Measurements from ENCODE around the gene CPPED1.

Gene CPPED1

DNA sequence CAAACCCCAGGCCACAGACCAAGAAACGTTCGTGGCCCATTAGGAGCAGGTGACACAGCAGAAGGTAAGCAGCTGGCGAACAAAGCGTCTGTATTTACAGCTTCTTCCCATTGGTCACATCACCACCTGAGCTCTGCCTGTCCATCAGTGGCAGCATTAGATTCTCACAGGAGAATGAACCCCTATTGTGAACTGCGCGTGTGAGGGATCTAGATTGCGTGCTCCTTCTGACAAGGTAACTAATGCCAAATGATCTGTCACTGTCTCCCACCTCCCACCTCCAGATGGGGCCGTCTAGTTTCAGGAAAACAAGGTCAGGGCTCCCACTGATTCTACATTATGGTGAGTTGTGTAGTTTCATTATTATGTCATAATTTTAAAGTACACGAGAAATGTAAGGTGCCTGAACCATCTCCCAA is 186.3 kb downstream of the CPPED1 start:
- H4K8ac ChIP-seq (ENCODE audit: low read depth, low read length): no peak overlapping the region
- no peak overlapping the region for H3K9ac ChIP-seq (ENCODE audit: low read length)
- no peak overlapping the region for H3K18ac ChIP-seq (ENCODE audit: low read length)
- H4K91ac ChIP-seq (ENCODE audit: low read depth, low read length): no peak overlapping the region
- no peak overlapping the region for H2BK5ac ChIP-seq (ENCODE audit: low read depth, low read length, poor library complexity)
- no peak overlapping the region for H2BK120ac ChIP-seq (ENCODE audit: insufficient read depth, low read length, poor library complexity)
- H3K36me3 ChIP-seq (ENCODE audit: control insufficient read depth in 1 of 2, insufficient read depth in 2 of 2, low read length in 2 of 2): no peaks in the 10 kb centered on the region
- H3K79me1 ChIP-seq (ENCODE audit: low read length): no peaks in the 10 kb centered on the region
- no peak overlapping the region for H3K14ac ChIP-seq (ENCODE audit: low read length)
- no peak overlapping the region for H2BK12ac ChIP-seq (ENCODE audit: low read length)
- no peak overlapping the region for H3K4ac ChIP-seq (ENCODE audit: low read depth, low read length)
- H3K79me2 ChIP-seq (ENCODE audit: control insufficient read depth, insufficient read depth, low read length, poor library complexity): no peaks in the 10 kb centered on the region
- no CpG with 5 or more reads among the region's 9 CpGs for WGBS (ENCODE audit: extremely low coverage, insufficient coverage, insufficient read length)
- H2AFZ ChIP-seq (ENCODE audit: insufficient read depth, low read length, poor library complexity): no peak overlapping the region
- H3K27ac ChIP-seq (ENCODE audit: low read depth, low read length): no peak overlapping the region
- DNase-seq: no peak
- no peak overlapping the region for H3K23ac ChIP-seq (ENCODE audit: low read length)
- no peaks in the 10 kb centered on the region for H3K9me3 ChIP-seq (ENCODE audit: insufficient read depth, low read depth, low read length)
- peaks cover 0 to 5% of the 10 kb centered on the region in 2 experiments for H3K4me1 ChIP-seq (ENCODE audit: control insufficient read depth in 1 of 2, insufficient read depth in 2 of 2, low read length in 2 of 2)
- no peaks in the 10 kb centered on the region for H3K27me3 ChIP-seq (ENCODE audit: insufficient read depth, low read length)
- no peak overlapping the region for H3K4me2 ChIP-seq (ENCODE audit: low read length)
- H3K4me3 ChIP-seq (ENCODE audit: low read depth, low read length): no peak overlapping the region
- H2AK5ac ChIP-seq (ENCODE audit: low read length): no peak overlapping the region
- no peak overlapping the region for H4K12ac ChIP-seq (ENCODE audit: low read depth, low read length)

DNA sequence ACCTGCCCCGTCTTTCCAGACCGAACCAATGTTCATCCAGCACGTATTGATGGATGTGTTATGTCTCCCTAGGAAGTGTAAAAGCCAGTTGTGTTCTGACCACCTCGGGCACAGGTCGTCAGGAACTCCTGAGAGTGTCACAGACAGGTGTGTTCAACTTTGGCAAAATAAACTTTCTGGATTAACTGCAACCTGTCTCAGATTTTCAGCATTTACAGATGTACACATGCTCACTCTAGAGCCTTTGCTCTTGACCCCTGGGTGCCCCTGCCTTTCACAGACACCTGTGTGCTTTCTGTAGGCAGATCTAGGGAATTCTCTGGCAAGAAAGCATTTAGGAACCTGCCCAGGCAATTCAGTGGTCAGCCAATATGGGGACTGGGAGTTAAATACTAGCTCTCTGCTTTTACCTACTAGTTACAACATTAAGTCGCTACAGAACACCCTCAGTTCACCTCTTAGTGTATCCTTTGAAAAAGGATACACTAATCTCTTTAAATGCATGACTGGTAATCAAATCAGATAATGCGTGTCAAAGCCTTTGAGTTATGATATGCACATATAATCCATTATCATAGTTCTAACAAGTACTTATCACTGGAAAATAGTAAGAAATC is 188.9 kb downstream of the CPPED1 start:
- H3K4me2 ChIP-seq (ENCODE audit: low read length): no peak overlapping the region
- H3K79me1 ChIP-seq (ENCODE audit: low read length): no peaks in the 10 kb centered on the region

DNA sequence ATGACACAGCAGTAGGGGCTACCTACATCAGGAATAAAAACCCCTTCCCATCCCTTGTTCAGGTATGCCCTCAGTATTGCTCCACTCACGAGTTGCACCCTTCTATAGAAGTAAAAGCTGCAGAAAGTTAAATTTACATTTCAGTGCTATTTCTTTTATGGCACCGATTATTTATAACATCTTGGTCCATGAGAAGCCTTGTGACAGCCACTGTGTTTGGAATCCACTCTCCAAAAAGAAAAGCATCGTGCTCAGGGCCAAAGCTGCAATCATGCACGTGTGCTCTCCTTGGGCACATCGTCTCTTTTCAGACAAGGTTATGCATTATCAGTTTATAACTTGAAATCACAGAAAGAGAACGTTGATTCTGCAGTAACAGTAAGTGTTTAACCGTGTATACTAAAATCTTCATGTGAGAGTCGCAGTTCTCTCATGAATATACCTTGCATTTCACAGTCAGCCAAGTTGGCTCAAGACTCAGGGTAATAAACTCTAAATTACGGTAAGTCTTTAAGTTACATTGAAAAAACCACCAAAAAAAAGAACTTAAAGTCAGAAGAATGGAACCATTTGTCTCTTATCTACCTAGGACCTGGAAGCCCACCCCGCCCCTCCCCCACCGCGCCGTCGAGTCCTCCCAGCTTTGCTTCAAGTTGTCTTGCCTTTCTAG is 189.6 kb downstream of the CPPED1 start:
- H3K9me3 ChIP-seq (ENCODE audit: insufficient read depth, low read depth, low read length): no peaks in the 10 kb centered on the region
- no peak for DNase-seq
- no peak overlapping the region for H2BK12ac ChIP-seq (ENCODE audit: low read length)
- H2AFZ ChIP-seq (ENCODE audit: insufficient read depth, low read length, poor library complexity): no peak overlapping the region
- H2BK120ac ChIP-seq (ENCODE audit: insufficient read depth, low read length, poor library complexity): no peak overlapping the region
- no peak overlapping the region for H3K9ac ChIP-seq (ENCODE audit: low read length)
- H2BK5ac ChIP-seq (ENCODE audit: low read depth, low read length, poor library complexity): no peak overlapping the region
- no CpG with 5 or more reads among the region's 14 CpGs for WGBS (ENCODE audit: extremely low coverage, insufficient coverage, insufficient read length)
- no peak overlapping the region for H4K8ac ChIP-seq (ENCODE audit: low read depth, low read length)
- no peaks in the 10 kb centered on the region for H3K79me2 ChIP-seq (ENCODE audit: control insufficient read depth, insufficient read depth, low read length, poor library complexity)
- no peak overlapping the region for H3K4ac ChIP-seq (ENCODE audit: low read depth, low read length)
- H3K4me3 ChIP-seq (ENCODE audit: low read depth, low read length): no peak overlapping the region
- H2AK5ac ChIP-seq (ENCODE audit: low read length): no peak overlapping the region
- no peaks in the 10 kb centered on the region for H3K79me1 ChIP-seq (ENCODE audit: low read length)
- no peak overlapping the region for H3K14ac ChIP-seq (ENCODE audit: low read length)
- H3K27me3 ChIP-seq (ENCODE audit: insufficient read depth, low read length): no peaks in the 10 kb centered on the region
- no peak overlapping the region for H3K27ac ChIP-seq (ENCODE audit: low read depth, low read length)
- H3K23ac ChIP-seq (ENCODE audit: low read length): no peak overlapping the region
- no peaks in the 10 kb centered on the region for H3K36me3 ChIP-seq (ENCODE audit: control insufficient read depth in 1 of 2, insufficient read depth in 2 of 2, low read length in 2 of 2)
- H4K91ac ChIP-seq (ENCODE audit: low read depth, low read length): no peak overlapping the region
- no peak overlapping the region for H3K4me2 ChIP-seq (ENCODE audit: low read length)
- peaks cover 0 to 4% of the 10 kb centered on the region in 2 experiments for H3K4me1 ChIP-seq (ENCODE audit: control insufficient read depth in 1 of 2, insufficient read depth in 2 of 2, low read length in 2 of 2)
- H4K12ac ChIP-seq (ENCODE audit: low read depth, low read length): no peak overlapping the region
- H3K18ac ChIP-seq (ENCODE audit: low read length): no peak overlapping the region

More for the DNA sequence above, 188.9 kb downstream of the CPPED1 start:
- Histone ChIP-seq H2AFZ (ENCODE audit: insufficient read depth, low read length, poor library complexity) (no peak overlapping the region), H2BK120ac (ENCODE audit: insufficient read depth, low read length, poor library complexity) (no peak overlapping the region), H2BK12ac (ENCODE audit: low read length) (no peak overlapping the region), H3K27ac (ENCODE audit: low read depth, low read length) (no peak overlapping the region), H3K27me3 (ENCODE audit: insufficient read depth, low read length) (no peaks in the 10 kb centered on the region), H3K79me2 (ENCODE audit: control insufficient read depth, insufficient read depth, low read length, poor library complexity) (no peaks in the 10 kb centered on the region), H4K8ac (ENCODE audit: low read depth, low read length) (no peak overlapping the region), H3K23ac (ENCODE audit: low read length) (no peak overlapping the region), H2AK5ac (ENCODE audit: low read length) (no peak overlapping the region), H3K36me3 (ENCODE audit: control insufficient read depth in 1 of 2, insufficient read depth in 2 of 2, low read length in 2 of 2) (no peaks in the 10 kb centered on the region), H3K4ac (ENCODE audit: low read depth, low read length) (no peak overlapping the region), H4K12ac (ENCODE audit: low read depth, low read length) (no peak overlapping the region), H3K4me3 (ENCODE audit: low read depth, low read length) (no peak overlapping the region), H3K9me3 (ENCODE audit: insufficient read depth, low read depth, low read length) (no peaks in the 10 kb centered on the region), H2BK5ac (ENCODE audit: low read depth, low read length, poor library complexity) (no peak overlapping the region), H3K9ac (ENCODE audit: low read length) (no peak overlapping the region), H3K4me1 (ENCODE audit: control insufficient read depth in 1 of 2, insufficient read depth in 2 of 2, low read length in 2 of 2) (peaks cover 0 to 5% of the 10 kb centered on the region in 2 experiments), H3K18ac (ENCODE audit: low read length) (no peak overlapping the region), H3K14ac (ENCODE audit: low read length) (no peak overlapping the region), H4K91ac (ENCODE audit: low read depth, low read length) (no peak overlapping the region)
- no CpG with 5 or more reads among the region's 7 CpGs for WGBS (ENCODE audit: extremely low coverage, insufficient coverage, insufficient read length)
- DNase-seq: no peak

DNA sequence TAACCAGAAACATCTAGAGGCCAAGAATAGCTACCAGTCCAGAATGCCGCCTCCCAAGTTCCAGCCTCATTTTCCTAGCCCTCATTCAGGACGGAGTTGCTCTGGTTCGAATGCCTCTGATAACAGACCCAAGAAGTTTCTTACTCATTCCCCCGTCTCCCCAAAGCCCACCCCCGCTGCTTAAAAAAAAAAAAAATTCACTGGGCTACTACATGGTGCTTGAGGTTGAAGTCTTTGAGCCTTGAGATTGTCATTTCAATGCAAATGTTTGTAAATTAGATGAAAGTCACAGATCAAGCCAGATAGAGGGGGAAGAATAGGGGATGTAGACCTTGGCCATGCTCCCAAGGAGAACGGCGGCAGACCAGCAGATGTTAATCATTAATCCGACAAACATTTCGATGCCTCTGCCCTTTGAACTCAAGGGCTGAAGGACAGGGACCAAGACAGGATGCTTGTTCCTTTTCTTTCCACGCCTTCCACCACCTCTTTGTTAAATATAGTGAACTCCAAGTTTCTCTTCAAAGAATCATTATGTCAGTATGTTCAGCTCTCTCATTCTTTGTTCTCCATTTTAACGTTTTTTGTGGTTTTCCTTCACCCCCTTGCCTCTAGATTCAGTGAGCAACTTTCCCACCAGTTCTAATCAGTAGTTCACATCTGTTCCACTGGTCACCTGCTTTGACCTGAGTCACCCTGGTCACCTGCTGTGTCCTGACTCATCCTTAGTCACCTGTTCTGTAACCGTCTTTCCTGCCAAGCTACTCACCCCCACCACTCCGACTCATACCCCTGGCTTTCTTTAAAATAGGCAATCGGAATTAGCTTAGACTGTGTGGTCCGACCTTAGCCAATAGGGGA is 190.3 kb downstream of the CPPED1 start:
- Histone ChIP-seq H3K79me1 (ENCODE audit: low read length) (no peaks in the 10 kb centered on the region), H4K8ac (ENCODE audit: low read depth, low read length) (no peak overlapping the region), H3K18ac (ENCODE audit: low read length) (no peak overlapping the region), H2BK120ac (ENCODE audit: insufficient read depth, low read length, poor library complexity) (no peak overlapping the region), H2AFZ (ENCODE audit: insufficient read depth, low read length, poor library complexity) (no peak overlapping the region), H3K27ac (ENCODE audit: low read depth, low read length) (no peak overlapping the region), H4K91ac (ENCODE audit: low read depth, low read length) (no peak overlapping the region), H4K12ac (ENCODE audit: low read depth, low read length) (no peak overlapping the region), H2AK5ac (ENCODE audit: low read length) (no peak overlapping the region), H3K79me2 (ENCODE audit: control insufficient read depth, insufficient read depth, low read length, poor library complexity) (no peaks in the 10 kb centered on the region), H3K4me1 (ENCODE audit: control insufficient read depth in 1 of 2, insufficient read depth in 2 of 2, low read length in 2 of 2) (peaks cover 0 to 3% of the 10 kb centered on the region in 2 experiments), H2BK12ac (ENCODE audit: low read length) (no peak overlapping the region), H3K36me3 (ENCODE audit: control insufficient read depth in 1 of 2, insufficient read depth in 2 of 2, low read length in 2 of 2) (no peaks in the 10 kb centered on the region), H3K14ac (ENCODE audit: low read length) (no peak overlapping the region), H3K4me2 (ENCODE audit: low read length) (no peak overlapping the region), H2BK5ac (ENCODE audit: low read depth, low read length, poor library complexity) (no peak overlapping the region), H3K23ac (ENCODE audit: low read length) (no peak overlapping the region), H3K4ac (ENCODE audit: low read depth, low read length) (no peak overlapping the region), H3K27me3 (ENCODE audit: insufficient read depth, low read length) (no peaks in the 10 kb centered on the region), H3K9ac (ENCODE audit: low read length) (no peak overlapping the region), H3K4me3 (ENCODE audit: low read depth, low read length) (no peak overlapping the region), H3K9me3 (ENCODE audit: insufficient read depth, low read depth, low read length) (no peaks in the 10 kb centered on the region)
- DNase-seq: peak; percentile 82 to 87
- WGBS (ENCODE audit: extremely low coverage, insufficient coverage, insufficient read length): no CpG with 5 or more reads among the region's 15 CpGs

Measured in trophoblast cell (in vitro differentiated cells and primary cell).